Spleen (tissue), 7 donors: Measurements from ENCODE around the gene OPCML.

Experiments used
- CTCF ChIP-seq, 11 experiments: fragments of 200-600 bp in 7 of 11; fragments of 450-650 bp in 4 of 11; sonication (generic) in 4 of 11; IDR thresholded peaks in 8 of 11; conservative IDR thresholded peaks in 3 of 11; 1 replicate in 7 of 11; 2 replicates in 4 of 11; pipeline versions ENCODE4 v1.4.0 to v1.8.0; 2016 to 2021; ENCODE audit warnings: antibody characterized with exemption in 11 of 11, inconsistent platforms in 4 of 11, mild to moderate bottlenecking in 1 of 11
- POLR2A ChIP-seq, 3 donors: fragments of 450-650 bp; IDR thresholded peaks; one replicate each; pipeline ENCODE4 v1.5.1; 2017; ENCODE audit warnings: antibody characterized with exemption in 3 of 3, mild to moderate bottlenecking in 1 of 3
- POLR2AphosphoS5 ChIP-seq, 3 donors: sonication (generic); formaldehyde crosslinking; IDR thresholded peaks; one replicate each; pipeline ENCODE4 v1.5.1; 2017; ENCODE audit warnings: antibody characterized with exemption in 3 of 3
- donor health status: DM: no; HTN: no; CAD: no; lungs with moderate emphysema.
- donor health status: DM: no; HTN: no; CAD: no.
- donor health status: DM: no; HTN: no; CAD: no.

- no peak for TF ChIP-seq POLR2AphosphoS5 (IDR thresholded peaks at IDR 0.05)
- TF ChIP-seq CTCF (IDR thresholded peaks at IDR 0.05 in 8 of 11, conservative IDR thresholded peaks at IDR 0.05 in 3 of 11): no peak
- no peak for TF ChIP-seq POLR2A (IDR thresholded peaks at IDR 0.05)
Observed at GRCh38 chr11:132811649-132812048, 720.7 kb downstream of the OPCML start.
